Stimulated activated CD4-positive, alpha-beta T cell treated with anti-CD3 and anti-CD28 coated beads, TNF-alpha, amount 100 ng/mL, for 1 hour (primary cell): ENCODE data around the gene TRNAU1AP.
"Not testable (repeated sequence)": the region's sequence is repeated elsewhere in the genome, so short reads cannot be mapped to it uniquely, and the experiment has no call there.

Experiments used
- DNase-seq, 3 donors: peaks; one replicate each; pipeline ENCODE4 v3.0.0-alpha.2; 2020; ENCODE audit warnings: low read depth in 3 of 3, low spot score in 1 of 3

TRNAU1AP gene

GRCh38 chr1:28552758-28553663 is at the start of gene TRNAU1AP:
TRNAU1AP (plus strand) TSS chr1:28553085; CDS start chr1:28553111, 26 bp downstream.
- DNase-seq: peak; percentile 92 to 96 (median 94)

- no peak for DNase-seq
Observed at GRCh38 chr1:28503117-28503516, 49.8 kb upstream of the TRNAU1AP start.

GRCh38 chr1:28505406-28506187 is 47.3 kb upstream of the TRNAU1AP start, which contains the start of gene RCC1:
RCC1 (plus strand) TSS chr1:28506043; CDS start chr1:28529867, 23,824 bp downstream.
- DNase-seq: peak; percentile 78 to 95 (median 89)

GRCh38 chr1:28506907-28507246 is 46.0 kb upstream of the TRNAU1AP start:
- DNase-seq: no peak

GRCh38 chr1:28507247-28507645 is 45.6 kb upstream of the TRNAU1AP start:
- peak in 1 of 3 donors; percentile 41 for DNase-seq

GRCh38 chr1:28507646-28508434 is 45.0 kb upstream of the TRNAU1AP start:
- DNase-seq: peak in 1 of 3 donors; percentile 27

- DNase-seq: peak in 1 of 3 donors; percentile 34
Observed at GRCh38 chr1:28508435-28508754, 44.5 kb upstream of the TRNAU1AP start.

GRCh38 chr1:28509705-28510272 is 43.1 kb upstream of the TRNAU1AP start:
- peak in 1 of 3 donors; percentile 31 for DNase-seq

GRCh38 chr1:28510273-28510969 is 42.5 kb upstream of the TRNAU1AP start:
- peak in 1 of 3 donors; percentile 39 for DNase-seq

- DNase-seq: no peak
Observed at GRCh38 chr1:28510970-28511440, 41.9 kb upstream of the TRNAU1AP start.

- no peak for DNase-seq
Observed at GRCh38 chr1:28512058-28512611, 40.8 kb upstream of the TRNAU1AP start.

GRCh38 chr1:28514445-28514933 is 38.4 kb upstream of the TRNAU1AP start:
- DNase-seq: not testable (repeated sequence)

GRCh38 chr1:28516518-28516956 is 36.3 kb upstream of the TRNAU1AP start:
- no peak for DNase-seq

- DNase-seq: no peak
Observed at GRCh38 chr1:28517649-28517999, 35.3 kb upstream of the TRNAU1AP start.

GRCh38 chr1:28518000-28518744 is 34.7 kb upstream of the TRNAU1AP start:
- peak; percentile 69 to 93 (median 78) for DNase-seq

GRCh38 chr1:28518745-28519341 is 34.0 kb upstream of the TRNAU1AP start:
- DNase-seq: no peak

GRCh38 chr1:28519946-28520725 is 32.7 kb upstream of the TRNAU1AP start:
- no peak for DNase-seq

GRCh38 chr1:28520796-28521195 is 32.1 kb upstream of the TRNAU1AP start:
- not testable (repeated sequence) for DNase-seq
